Karpas-422 (cell line): ENCODE data around the gene DDIT3. TPM values are rescaled to one million over a fixed set of nuclear protein-coding genes. Genes with fewer than 3 reads are reported as not detected.
"Not testable (repeated sequence)": the region's sequence is repeated elsewhere in the genome, so short reads cannot be mapped to it uniquely, and the experiment has no call there.

Experiments used
- DNase-seq: peaks from one replicate; pipeline ENCODE4 v3.0.0-alpha.2; 2015
- H2AFZ ChIP-seq: fragments of 200-600 bp; sonication (generic); 2 replicates; pipeline ENCODE4 v1.6.1; 2014; ENCODE audit warnings: antibody characterized with exemption, low read length, mixed read lengths
- H3K27ac ChIP-seq: fragments of 200-600 bp; sonication (generic); 2 replicates; pipeline ENCODE4 v1.5.1; 2014; ENCODE audit warnings: mild to moderate bottlenecking, low read length, moderate library complexity
- H3K27me3 ChIP-seq: fragments of 200-600 bp; sonication (generic); 2 replicates; pipeline ENCODE4 v1.6.1; 2014; ENCODE audit warnings: low read length, mixed read lengths
- H3K36me3 ChIP-seq: fragments of 200-600 bp; sonication (generic); 2 replicates; pipeline ENCODE4 v1.6.1; 2014; ENCODE audit warnings: low read length, mixed read lengths; ENCODE audit not compliant: insufficient read depth
- H3K4me1 ChIP-seq: fragments of 200-600 bp; sonication (generic); 2 replicates; pipeline ENCODE4 v1.6.1; 2014; ENCODE audit warnings: mild to moderate bottlenecking, low read length, mixed read lengths
- H3K4me2 ChIP-seq: fragments of 200-600 bp; sonication (generic); 2 replicates; pipeline ENCODE4 v1.6.1; 2014; ENCODE audit warnings: low read length, low read depth, mild to moderate bottlenecking; ENCODE audit not compliant: poor library complexity, severe bottlenecking
- H3K4me3 ChIP-seq: fragments of 200-600 bp; sonication (generic); 2 replicates; pipeline ENCODE4 v1.5.1; 2014; ENCODE audit warnings: mild to moderate bottlenecking, antibody characterized with exemption, low read length, mixed read lengths
- H3K79me2 ChIP-seq: fragments of 200-600 bp; sonication (generic); 2 replicates; pipeline ENCODE4 v1.6.1; 2014; ENCODE audit warnings: mild to moderate bottlenecking, low read length, mixed read lengths
- H3K9ac ChIP-seq: fragments of 200-600 bp; sonication (generic); 2 replicates; pipeline ENCODE4 v1.6.0; 2014; ENCODE audit warnings: low read length
- H3K9me2 ChIP-seq: fragments of 200-600 bp; sonication (generic), shearing (Covaris generic); replicated peaks from 2 replicates; pipeline ENCODE4 v1.6.0; 2014; ENCODE audit warnings: mild to moderate bottlenecking, low read length, moderate library complexity; ENCODE audit not compliant: insufficient read depth
- H3K9me3 ChIP-seq: fragments of 300-700, 200-600 bp; sonication (generic); 2 replicates; pipeline ENCODE4 v1.6.1; 2014; ENCODE audit warnings: low read length, mixed read lengths
- H4K20me1 ChIP-seq: fragments of 200-600 bp; sonication (generic); 2 replicates; pipeline ENCODE4 v1.6.1; 2014; ENCODE audit warnings: mild to moderate bottlenecking, antibody characterized with exemption, low read length, low read depth; ENCODE audit not compliant: insufficient read depth
- total RNA-seq: library from RNA; depleted of rRNA; stranded (reverse); fragments of >200 nt; shearing (Covaris generic); gene quantifications from 2 replicates; pipeline ENCODE4 v1.2.3, GENCODE V29; 2014; ENCODE audit warnings: low replicate concordance

Gene DDIT3
- total RNA-seq, 1 experiment from 2014 or later: 54.3 TPM

GRCh38 chr12:57507796-57508195 lies 12.5 kb downstream of the DDIT3 start:
- H3K4me3 ChIP-seq, H3K9me2 ChIP-seq, H3K27me3 ChIP-seq, DNase-seq, H3K9me3 ChIP-seq, H3K27ac ChIP-seq, H3K79me2 ChIP-seq, H3K9ac ChIP-seq, H4K20me1 ChIP-seq, H3K4me1 ChIP-seq, H3K4me2 ChIP-seq, H2AFZ ChIP-seq: not testable (repeated sequence)
- peaks cover 41% of the 10 kb centered on the region for H3K36me3 ChIP-seq

- H2AFZ ChIP-seq, H3K4me2 ChIP-seq, H3K9me3 ChIP-seq, H4K20me1 ChIP-seq, H3K4me3 ChIP-seq, H3K9ac ChIP-seq, H3K4me1 ChIP-seq, H3K9me2 ChIP-seq, H3K79me2 ChIP-seq, H3K27me3 ChIP-seq, H3K27ac ChIP-seq, DNase-seq: not testable (repeated sequence)
- peaks cover 37% of the 10 kb centered on the region for H3K36me3 ChIP-seq
Measured at GRCh38 chr12:57506541-57506940, 13.8 kb downstream of the DDIT3 start.

GRCh38 chr12:57502311-57502969 lies 17.9 kb downstream of the DDIT3 start:
- H3K9me3 ChIP-seq, H3K9me2 ChIP-seq, H3K27ac ChIP-seq, H2AFZ ChIP-seq, H3K4me1 ChIP-seq, H3K9ac ChIP-seq, H3K4me3 ChIP-seq, H4K20me1 ChIP-seq, DNase-seq, H3K4me2 ChIP-seq, H3K27me3 ChIP-seq, H3K79me2 ChIP-seq: not testable (repeated sequence)
- peaks cover 67% of the 10 kb centered on the region for H3K36me3 ChIP-seq

DNA sequence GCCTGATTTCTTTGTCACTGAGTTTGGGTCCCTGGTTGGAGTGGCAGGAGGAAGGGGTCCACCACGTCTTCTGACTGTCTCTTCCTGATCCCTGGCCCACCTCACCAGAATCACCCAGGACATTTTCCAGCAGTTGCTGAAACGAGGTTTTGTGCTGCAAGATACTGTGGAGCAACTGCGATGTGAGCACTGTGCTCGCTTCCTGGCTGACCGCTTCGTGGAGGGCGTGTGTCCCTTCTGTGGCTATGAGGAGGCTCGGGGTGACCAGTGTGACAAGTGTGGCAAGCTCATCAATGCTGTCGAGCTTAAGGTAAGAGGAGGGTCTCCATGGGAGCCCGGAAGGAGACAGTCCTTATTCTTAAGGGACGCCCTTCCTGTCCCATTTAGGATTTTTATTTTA lies 20.1 kb downstream of the DDIT3 start:
- Histone ChIP-seq H3K36me3 (peaks cover 56% of the 10 kb centered on the region), H3K79me2 (no peaks in the 10 kb centered on the region)

DNA sequence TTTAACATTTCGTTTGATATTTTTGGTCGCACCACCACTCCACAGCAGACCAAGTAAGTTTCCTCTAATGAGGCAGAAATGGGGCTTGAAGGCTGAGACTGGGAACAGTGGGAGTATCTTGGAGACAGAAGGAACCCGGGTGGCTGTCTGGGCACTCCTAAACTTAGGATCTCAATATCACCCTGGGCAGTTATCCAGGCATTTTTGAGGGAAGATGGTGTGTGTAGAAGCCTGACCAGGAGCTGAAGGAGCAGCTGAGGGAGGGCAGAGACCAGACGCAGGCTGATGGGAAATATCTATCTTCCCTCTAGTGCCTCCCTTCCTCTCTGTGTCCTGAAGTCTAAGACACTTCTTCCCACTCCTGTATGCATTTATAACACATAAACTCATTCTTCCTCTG lies 21.7 kb downstream of the DDIT3 start:
- Histone ChIP-seq H3K9me3 (no peaks in the 10 kb centered on the region), H3K4me3 (no peak overlapping the region), H3K27me3 (no peaks in the 10 kb centered on the region), H3K27ac (no peak overlapping the region), H3K4me1 (no peaks in the 10 kb centered on the region), H3K79me2 (no peaks in the 10 kb centered on the region), H3K9ac (no peak overlapping the region), H3K9me2 (no peaks in the 10 kb centered on the region), H4K20me1 (no peaks in the 10 kb centered on the region), H2AFZ (no peak overlapping the region), H3K36me3 (peaks cover 51% of the 10 kb centered on the region), H3K4me2 (no peak overlapping the region)
- DNase-seq: no peak

More for the DNA sequence above, 20.1 kb downstream of the DDIT3 start:
- H3K4me1 ChIP-seq: no peaks in the 10 kb centered on the region
- no peak overlapping the region for H3K27ac ChIP-seq
- H4K20me1 ChIP-seq: no peaks in the 10 kb centered on the region
- no peak overlapping the region for H2AFZ ChIP-seq
- no peak overlapping the region for H3K9ac ChIP-seq
- DNase-seq: no peak
- H3K9me2 ChIP-seq: no peaks in the 10 kb centered on the region
- no peak overlapping the region for H3K4me3 ChIP-seq
- no peak overlapping the region for H3K4me2 ChIP-seq
- H3K9me3 ChIP-seq: no peaks in the 10 kb centered on the region
- no peaks in the 10 kb centered on the region for H3K27me3 ChIP-seq

DNA sequence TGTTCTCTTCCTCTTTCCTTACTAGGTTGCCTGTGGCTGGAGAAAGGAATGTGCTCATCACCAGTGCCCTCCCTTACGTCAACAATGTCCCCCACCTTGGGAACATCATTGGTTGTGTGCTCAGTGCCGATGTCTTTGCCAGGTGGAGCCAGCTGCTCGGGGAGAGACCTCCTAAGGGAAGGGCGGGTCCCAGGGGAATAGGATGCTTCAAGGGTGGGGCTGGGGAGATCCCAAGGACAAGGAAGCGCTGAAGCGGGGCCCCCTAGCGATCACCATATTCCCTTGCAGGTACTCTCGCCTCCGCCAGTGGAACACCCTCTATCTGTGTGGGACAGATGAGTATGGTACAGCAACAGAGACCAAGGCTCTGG lies 22.2 kb downstream of the DDIT3 start:
- Histone ChIP-seq H3K27ac (no peak overlapping the region), H3K9me2 (no peaks in the 10 kb centered on the region), H3K4me2 (no peak overlapping the region), H3K36me3 (peaks cover 49% of the 10 kb centered on the region), H3K79me2 (no peaks in the 10 kb centered on the region), H2AFZ (no peak overlapping the region), H3K9ac (no peak overlapping the region), H3K4me3 (no peak overlapping the region), H4K20me1 (no peaks in the 10 kb centered on the region), H3K4me1 (no peaks in the 10 kb centered on the region), H3K27me3 (no peaks in the 10 kb centered on the region), H3K9me3 (no peaks in the 10 kb centered on the region)
- no peak for DNase-seq

DNA sequence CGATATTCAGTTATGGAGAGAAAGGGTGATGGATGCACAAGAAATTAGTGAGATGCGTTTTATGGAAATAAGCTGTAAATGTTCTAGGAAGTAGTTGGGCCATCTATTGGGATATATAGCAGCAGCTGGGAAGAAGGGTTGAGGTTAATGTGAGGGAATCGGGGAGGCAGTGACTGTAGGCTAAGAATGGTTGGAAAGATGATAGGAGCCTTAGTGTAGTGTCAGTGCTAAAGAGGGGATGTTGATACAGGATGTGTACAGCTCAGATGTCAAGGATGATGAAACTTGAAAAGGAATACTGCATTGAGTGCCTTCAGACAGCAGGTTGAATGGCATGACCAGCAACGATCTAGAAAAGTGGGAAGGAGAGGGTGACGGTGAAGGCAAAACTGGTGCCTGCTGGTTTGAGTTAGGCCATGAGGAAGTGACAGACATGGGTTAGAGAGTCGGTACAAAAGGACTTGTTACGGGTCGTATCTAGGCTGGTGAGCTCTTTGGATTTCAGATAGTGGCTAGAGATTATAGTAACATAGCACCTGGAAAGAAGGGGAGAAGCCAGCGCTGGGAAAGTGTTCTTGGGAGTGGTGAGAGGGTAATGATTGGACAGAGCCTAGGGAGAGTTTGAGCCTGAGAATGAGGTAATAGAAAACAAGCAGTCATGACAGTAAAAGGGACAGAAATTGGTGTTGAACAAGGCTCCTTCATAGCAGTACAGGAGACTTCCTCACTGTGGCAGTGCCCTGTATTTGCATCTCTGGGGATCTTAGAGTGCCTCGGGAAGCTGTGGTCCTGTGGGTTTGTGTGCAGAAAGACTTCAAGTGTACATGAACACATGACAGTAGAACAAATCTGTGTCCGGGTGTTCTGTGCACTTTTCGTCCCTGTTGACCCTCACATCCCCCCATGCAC lies 22.8 kb downstream of the DDIT3 start:
- H3K36me3 ChIP-seq: peaks cover 51% of the 10 kb centered on the region
- DNase-seq: no peak
- no peaks in the 10 kb centered on the region for H3K4me1 ChIP-seq
- H3K4me2 ChIP-seq: no peak overlapping the region
- H3K9ac ChIP-seq: no peak overlapping the region
- H3K27ac ChIP-seq: no peak overlapping the region
- H3K27me3 ChIP-seq: no peaks in the 10 kb centered on the region
- no peak overlapping the region for H3K4me3 ChIP-seq
- no peaks in the 10 kb centered on the region for H3K9me2 ChIP-seq
- H4K20me1 ChIP-seq: no peaks in the 10 kb centered on the region
- H3K79me2 ChIP-seq: no peaks in the 10 kb centered on the region; the same call in 1 of the 2 replicates
- H3K9me3 ChIP-seq: no peaks in the 10 kb centered on the region
- no peak overlapping the region for H2AFZ ChIP-seq

- Histone ChIP-seq H4K20me1 (no peaks in the 10 kb centered on the region), H3K27me3 (no peaks in the 10 kb centered on the region), H3K9me2 (no peaks in the 10 kb centered on the region), H3K4me2 (no peak overlapping the region), H3K27ac (no peak overlapping the region), H3K9ac (no peak overlapping the region), H3K36me3 (peaks cover 48% of the 10 kb centered on the region), H3K4me3 (no peak overlapping the region), H3K79me2 (no peaks in the 10 kb centered on the region; the same call in 1 of the 2 replicates), H3K4me1 (no peaks in the 10 kb centered on the region), H2AFZ (no peak overlapping the region), H3K9me3 (no peaks in the 10 kb centered on the region)
- DNase-seq: no peak
Measured at GRCh38 chr12:57496822-57497221, 23.5 kb downstream of the DDIT3 start.
